Vagina (tissue), 2 donors: ENCODE measurements around the gene SLC22A4. TPM values are rescaled to one million over a fixed set of nuclear protein-coding genes. Genes with fewer than 3 reads are reported as not detected.
A peak's percentile ranks its signal among the peaks of the same experiment; 100 is the strongest.

Source experiments
- DNase-seq, 2 donors: peaks; one replicate each; pipeline ENCODE4 v3.0.0-alpha.2; 2017; ENCODE audit errors: extremely low spot score in 2 of 2
- H3K27ac ChIP-seq: fragments of 200-600 bp; sonication (generic); one replicate; pipeline ENCODE4 v1.5.1; 2019
- H3K27me3 ChIP-seq: fragments of 200-600 bp; sonication (generic); one replicate; pipeline ENCODE4 v1.5.1; 2019
- H3K36me3 ChIP-seq, 2 donors: fragments of 200-600 bp; sonication (generic); one replicate each; pipeline ENCODE4 v1.5.1; 2017 to 2019
- H3K4me1 ChIP-seq: fragments of 200-600 bp; sonication (generic); one replicate; pipeline ENCODE4 v1.5.1; 2019
- H3K4me3 ChIP-seq, 2 donors: fragments of 200-600 bp; sonication (generic); 1 replicate in 1 of 2; 2 replicates in 1 of 2; pipeline ENCODE4 v1.5.1; 2016 to 2019
- H3K9me3 ChIP-seq: fragments of 200-600 bp; sonication (generic); one replicate; pipeline ENCODE4 v1.5.1; 2019
- POLR2A ChIP-seq, 2 donors: fragments of 450-650 bp; IDR thresholded peaks; one replicate each; pipeline ENCODE4 v1.6.1; 2017; ENCODE audit warnings: antibody characterized with exemption in 2 of 2, mild to moderate bottlenecking in 2 of 2, moderate library complexity in 2 of 2
- POLR2AphosphoS5 ChIP-seq, 2 donors: sonication (generic); formaldehyde crosslinking; IDR thresholded peaks; one replicate each; pipeline ENCODE4 v1.9.0; 2017; ENCODE audit warnings: antibody characterized with exemption in 2 of 2, mild to moderate bottlenecking in 2 of 2, low read depth in 1 of 2; ENCODE audit not compliant: insufficient read depth in 1 of 2
- intact Hi-C: fragments of 100-400 bp; cut with DNase I; formaldehyde crosslinking; loops from one replicate; pipeline ENCODE4 v1.15.1; 2023
- total RNA-seq: library from RNA; depleted of rRNA; stranded (reverse); fragments of >200 nt; gene quantifications from one replicate; pipeline ENCODE4 v1.2.3, GENCODE V29; 2016
- TF ChIP-seq, protein P1 (sequence below), 3 experiments: fragments of 450-650 bp in 2 of 3; fragments of 200-600 bp in 1 of 3; sonication (generic) in 1 of 3; IDR thresholded peaks; one replicate each; pipeline ENCODE4 v1.5.1; 2017 to 2019; ENCODE audit warnings: antibody characterized with exemption in 3 of 3, mild to moderate bottlenecking in 2 of 3, moderate library complexity in 2 of 3

SLC22A4 gene
- total RNA-seq, 1 donor from 2014 or later, result 1.7 TPM

DNA sequence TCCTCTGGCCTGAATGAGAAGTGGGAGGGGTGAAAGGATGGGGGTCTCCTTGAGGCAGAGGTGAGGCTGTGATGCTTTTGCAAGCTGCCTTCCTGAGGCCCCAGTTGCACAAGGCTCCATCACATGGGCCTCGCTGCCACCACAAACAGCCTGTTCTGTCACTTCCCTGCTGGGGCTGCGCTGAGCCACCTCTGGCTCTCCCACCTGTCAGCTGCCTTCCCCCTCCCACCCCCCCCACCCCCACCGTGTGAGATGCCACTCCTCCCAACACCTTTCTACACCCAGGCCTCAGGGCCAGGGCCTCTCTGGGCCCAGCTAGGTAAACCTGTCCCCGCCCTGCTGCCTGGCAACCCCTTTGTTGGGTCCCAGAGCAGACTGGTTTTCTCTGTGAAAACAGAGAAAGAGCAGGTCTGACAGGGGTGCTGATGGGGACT is 41.2 kb upstream of the SLC22A4 start:
- DNase-seq, result peak in 1 of 2 donors; percentile 80
- TF ChIP-seq POLR2AphosphoS5 (IDR thresholded peaks at IDR 0.05; ENCODE audit: insufficient read depth in 1 of 2, low read depth in 1 of 2), result no peak
- no peak for TF ChIP-seq POLR2A (IDR thresholded peaks at IDR 0.05)
- TF ChIP-seq, protein P1, sequence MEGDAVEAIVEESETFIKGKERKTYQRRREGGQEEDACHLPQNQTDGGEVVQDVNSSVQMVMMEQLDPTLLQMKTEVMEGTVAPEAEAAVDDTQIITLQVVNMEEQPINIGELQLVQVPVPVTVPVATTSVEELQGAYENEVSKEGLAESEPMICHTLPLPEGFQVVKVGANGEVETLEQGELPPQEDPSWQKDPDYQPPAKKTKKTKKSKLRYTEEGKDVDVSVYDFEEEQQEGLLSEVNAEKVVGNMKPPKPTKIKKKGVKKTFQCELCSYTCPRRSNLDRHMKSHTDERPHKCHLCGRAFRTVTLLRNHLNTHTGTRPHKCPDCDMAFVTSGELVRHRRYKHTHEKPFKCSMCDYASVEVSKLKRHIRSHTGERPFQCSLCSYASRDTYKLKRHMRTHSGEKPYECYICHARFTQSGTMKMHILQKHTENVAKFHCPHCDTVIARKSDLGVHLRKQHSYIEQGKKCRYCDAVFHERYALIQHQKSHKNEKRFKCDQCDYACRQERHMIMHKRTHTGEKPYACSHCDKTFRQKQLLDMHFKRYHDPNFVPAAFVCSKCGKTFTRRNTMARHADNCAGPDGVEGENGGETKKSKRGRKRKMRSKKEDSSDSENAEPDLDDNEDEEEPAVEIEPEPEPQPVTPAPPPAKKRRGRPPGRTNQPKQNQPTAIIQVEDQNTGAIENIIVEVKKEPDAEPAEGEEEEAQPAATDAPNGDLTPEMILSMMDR (IDR thresholded peaks at IDR 0.05), result no peak
- intact Hi-C loops, result loop anchor here (10.0 kb wide), 1 partner anchor 122 kb away; no protein-coding TSS in a partner anchor
- H3K4me1 ChIP-seq, result peaks cover 38% of the 10 kb centered on the region
- no peak overlapping the region for H3K27ac ChIP-seq
- no peaks in the 10 kb centered on the region for H3K36me3 ChIP-seq
- no peaks in the 10 kb centered on the region for H3K9me3 ChIP-seq
- H3K4me3 ChIP-seq, result no peak overlapping the region
- H3K27me3 ChIP-seq, result no peaks in the 10 kb centered on the region

DNA sequence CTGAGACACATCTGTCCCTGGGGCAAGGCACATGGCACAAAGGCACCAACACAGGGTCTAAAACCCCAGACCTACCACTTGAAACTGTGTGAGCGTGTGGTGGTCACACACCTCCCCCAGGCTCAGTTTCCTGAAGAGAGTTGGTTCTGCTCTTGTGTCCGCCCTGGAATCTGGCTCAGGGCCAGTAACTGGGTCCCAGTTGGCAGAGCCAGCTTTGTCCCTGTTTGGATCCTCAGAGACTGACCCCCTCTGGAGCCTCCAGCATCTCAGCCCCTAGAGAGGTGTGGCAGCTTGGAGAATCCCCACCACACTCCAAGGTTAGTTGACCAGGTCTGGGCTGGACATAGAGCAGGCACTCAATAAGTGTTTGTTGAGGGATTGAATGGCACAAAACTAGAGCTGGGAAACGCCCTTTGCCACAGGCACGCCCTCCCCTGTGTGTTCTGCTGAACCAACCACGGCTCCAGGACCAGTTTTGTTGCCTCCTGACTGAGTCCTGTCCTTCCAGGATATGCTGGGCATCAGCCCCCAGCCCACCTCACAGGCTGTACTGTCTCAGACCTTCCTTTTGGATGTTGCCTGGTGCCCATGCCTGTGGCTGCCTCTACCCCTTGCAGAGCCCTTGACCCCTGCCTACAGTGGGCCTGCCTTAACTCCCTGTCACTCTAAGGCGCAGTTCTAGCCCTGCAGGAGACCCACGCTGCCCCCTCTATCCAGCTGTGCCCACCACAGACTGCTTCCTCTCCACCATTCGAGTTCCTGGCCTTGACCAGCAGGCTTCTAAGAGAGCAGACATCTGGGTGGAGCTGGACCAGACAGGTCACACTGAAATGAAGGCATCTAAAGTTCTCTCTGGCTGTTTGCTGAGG is 40.5 kb upstream of the SLC22A4 start:
- Histone ChIP-seq H3K27me3 (no peaks in the 10 kb centered on the region), H3K4me1 (peaks cover 45% of the 10 kb centered on the region), H3K36me3 (no peaks in the 10 kb centered on the region), H3K9me3 (no peaks in the 10 kb centered on the region), H3K27ac (no peak overlapping the region), H3K4me3 (no peak overlapping the region)
- TF ChIP-seq POLR2AphosphoS5 (IDR thresholded peaks at IDR 0.05; ENCODE audit: insufficient read depth in 1 of 2, low read depth in 1 of 2) (no peak), POLR2A (IDR thresholded peaks at IDR 0.05) (no peak)
- TF ChIP-seq, protein P1 (IDR thresholded peaks at IDR 0.05), result no peak
- intact Hi-C loops, result loop anchor here (10.0 kb wide), 1 partner anchor 121 kb away; no protein-coding TSS in a partner anchor
- no peak for DNase-seq

DNA sequence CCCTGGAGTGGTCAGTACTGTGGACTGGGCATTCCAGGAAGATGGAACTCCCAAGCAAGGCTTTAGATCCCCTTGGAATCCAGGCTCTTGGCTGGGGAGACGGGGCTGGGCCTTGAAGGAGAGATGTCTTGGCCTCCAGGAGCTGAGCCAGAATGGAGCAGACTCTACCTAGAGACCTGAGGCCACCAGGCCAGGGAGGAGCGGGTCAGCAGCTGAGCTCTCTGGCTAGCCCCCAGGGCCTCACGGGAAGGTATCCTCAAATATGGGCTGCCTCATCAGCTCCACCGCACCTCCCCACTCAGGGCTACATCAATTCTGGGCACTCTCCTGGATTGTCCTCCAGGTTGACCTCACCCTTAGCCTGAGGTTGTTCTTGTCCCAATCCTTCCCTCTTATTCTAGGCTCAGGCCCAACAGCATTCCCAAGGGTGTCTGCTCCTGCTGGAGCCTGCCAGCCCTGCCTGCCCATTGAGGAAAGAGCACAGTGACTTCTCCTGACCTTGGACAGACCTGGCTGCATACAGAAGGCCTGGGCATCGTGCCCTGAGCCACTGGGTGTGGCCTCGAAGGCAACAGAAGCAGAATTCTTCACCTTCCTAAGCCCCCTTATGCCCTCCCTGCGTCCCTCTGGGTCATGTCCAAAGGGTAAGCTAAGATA is 39.7 kb upstream of the SLC22A4 start:
- no peaks in the 10 kb centered on the region for H3K36me3 ChIP-seq
- no peak overlapping the region for H3K27ac ChIP-seq
- H3K4me3 ChIP-seq, result no peak overlapping the region
- no peaks in the 10 kb centered on the region for H3K9me3 ChIP-seq
- TF ChIP-seq POLR2A (IDR thresholded peaks at IDR 0.05), result no peak
- no peak for TF ChIP-seq POLR2AphosphoS5 (IDR thresholded peaks at IDR 0.05; ENCODE audit: insufficient read depth in 1 of 2, low read depth in 1 of 2)
- TF ChIP-seq, protein P1 (IDR thresholded peaks at IDR 0.05), result no peak
- H3K27me3 ChIP-seq, result no peaks in the 10 kb centered on the region
- peak in 1 of 2 donors; percentile 80 for DNase-seq
- intact Hi-C loops, result loop anchor here (10.0 kb wide), 1 partner anchor 120 kb away; no protein-coding TSS in a partner anchor
- H3K4me1 ChIP-seq, result peaks cover 52% of the 10 kb centered on the region

DNA sequence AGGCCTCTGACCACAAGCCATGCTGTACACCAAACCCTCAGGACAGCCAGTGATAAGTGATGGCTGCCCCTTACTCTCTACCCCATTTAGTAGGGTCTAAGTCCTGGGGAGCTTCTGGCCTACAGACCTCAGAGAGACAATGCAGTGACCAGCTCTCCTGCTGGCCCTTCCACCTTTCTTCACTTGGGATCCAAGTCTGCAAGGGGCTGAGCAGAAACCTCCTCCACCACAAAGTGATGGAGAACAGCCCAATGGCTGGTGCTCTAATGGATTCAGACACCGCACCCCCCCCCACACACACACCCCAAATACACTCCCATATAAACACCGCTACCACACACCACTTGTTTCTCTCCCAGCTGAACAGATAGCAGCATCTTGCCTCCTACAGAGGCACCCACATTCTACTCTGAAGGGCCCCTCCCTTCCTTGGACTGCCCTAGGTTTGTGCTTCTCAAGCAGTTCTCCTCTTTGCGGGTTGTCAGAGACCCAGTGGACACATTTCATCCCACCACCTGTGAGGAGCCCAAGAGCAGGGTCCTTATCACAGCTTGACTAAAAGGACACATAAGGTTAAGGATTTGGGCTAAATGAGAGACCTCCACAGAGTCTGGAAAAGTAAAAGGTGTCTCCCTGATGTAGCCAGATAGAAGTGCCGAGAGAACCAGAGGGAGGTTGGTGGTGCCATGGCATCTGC is 38.0 kb upstream of the SLC22A4 start:
- Histone ChIP-seq H3K4me3 (no peak overlapping the region), H3K27me3 (no peaks in the 10 kb centered on the region), H3K9me3 (no peaks in the 10 kb centered on the region), H3K36me3 (no peaks in the 10 kb centered on the region), H3K27ac (no peak overlapping the region), H3K4me1 (peaks cover 70% of the 10 kb centered on the region)
- DNase-seq, result peak in 1 of 2 donors; percentile 82
- intact Hi-C loops, result loop anchor here (10.0 kb wide), 1 partner anchor 119 kb away; no protein-coding TSS in a partner anchor
- TF ChIP-seq POLR2A (IDR thresholded peaks at IDR 0.05), result no peak
- TF ChIP-seq, protein P1 (IDR thresholded peaks at IDR 0.05), result no peak
- no peak for TF ChIP-seq POLR2AphosphoS5 (IDR thresholded peaks at IDR 0.05; ENCODE audit: insufficient read depth in 1 of 2, low read depth in 1 of 2)
